GM12878 (cell line): ENCODE measurements around the gene LSM6. TPM values are rescaled to one million over a fixed set of nuclear protein-coding genes. Genes with fewer than 3 reads are reported as not detected.

Experiments used
- BRCA1 ChIP-seq: IDR thresholded peaks from 2 replicates; pipeline ENCODE4 v1.6.1; 2011; ENCODE audit warnings: low read depth, low read length, improper control_type of control experiment
- CBX3 ChIP-seq: fragments of 200-600 bp; sonication (generic); IDR thresholded peaks from 2 replicates; pipeline ENCODE4 v1.6.1; 2016; ENCODE audit warnings: low read depth, borderline replicate concordance
- CBX5 ChIP-seq: sonication (generic); IDR thresholded peaks from 2 replicates; pipeline ENCODE4 v1.6.1; 2016; ENCODE audit warnings: low read depth, moderate library complexity, mild to moderate bottlenecking, inconsistent platforms
- IRF5 ChIP-seq: fragments of 450-650 bp; IDR thresholded peaks from 2 replicates; pipeline ENCODE4 v1.6.1; 2017; ENCODE audit warnings: borderline replicate concordance
- KLF5 ChIP-seq: fragments of 450-650 bp; IDR thresholded peaks from 2 replicates; pipeline ENCODE4 v1.6.1; 2014; ENCODE audit warnings: mild to moderate bottlenecking; ENCODE audit not compliant: partially characterized antibody
- MEF2B ChIP-seq: fragments of 450-650 bp; IDR thresholded peaks from 2 replicates; pipeline ENCODE4 v1.6.1; 2018; ENCODE audit warnings: mild to moderate bottlenecking, moderate library complexity; ENCODE audit not compliant: partially characterized antibody, poor library complexity, severe bottlenecking
- PKNOX1 ChIP-seq: fragments of 450-650 bp; IDR thresholded peaks from 2 replicates; pipeline ENCODE4 v1.6.1; 2016; ENCODE audit warnings: mild to moderate bottlenecking
- SMAD1 ChIP-seq: fragments of 450-650 bp; IDR thresholded peaks from 2 replicates; pipeline ENCODE4 v1.6.1; 2018; ENCODE audit warnings: mild to moderate bottlenecking, low read depth; ENCODE audit not compliant: partially characterized antibody
- USF1 ChIP-seq: IDR thresholded peaks from 2 replicates; pipeline ENCODE4 v1.6.1; 2011; ENCODE audit warnings: borderline replicate concordance, low read depth, mild to moderate bottlenecking, moderate library complexity, mixed read lengths, low read length; ENCODE audit not compliant: insufficient read depth; ENCODE audit errors: extremely low read length
- polyA plus RNA-seq, 11 experiments: library from polyadenylated mRNA; depleted of rRNA in 4 of 11; unstranded in 6 of 11; stranded (reverse) in 5 of 11; fragments of >200 nt; fragmentation: Nextera tagmentation in 4 of 11; fragmentation: Illumina TruSeq in 1 of 11; extraction: Ambion mirVana in 4 of 11; extraction: Trizol in 1 of 11; gene quantifications; 1 replicate in 1 of 11; 2 replicates in 10 of 11; pipeline versions ENCODE4 v1.2.1 to v1.2.3, GENCODE V29; 2011 to 2016; ENCODE audit warnings: inconsistent platforms in 2 of 11, missing spikeins in 2 of 11, low read depth in 1 of 11
- total RNA-seq, 4 experiments: library from RNA; depleted of rRNA in 3 of 4; stranded (reverse); fragments of >200 nt in 3 of 4; fragmentation: Illumina TruSeq in 1 of 4; extraction: Trizol in 1 of 4; gene quantifications; 2 replicates each; pipeline versions ENCODE4 v1.2.1 to v1.2.3, GENCODE V29; 2013 to 2021
- TF ChIP-seq, protein P1 (sequence below): IDR thresholded peaks from 2 replicates; pipeline ENCODE4 v1.6.1; 2012; ENCODE audit warnings: mild to moderate bottlenecking, low read depth, low read length
- TF ChIP-seq, protein P2 (sequence below): fragments of 450-650 bp; IDR thresholded peaks from 2 replicates; pipeline ENCODE4 v1.6.1; 2017; ENCODE audit warnings: mild to moderate bottlenecking, moderate library complexity
- TF ChIP-seq, protein P3 (sequence below): fragments of 450-650 bp; IDR thresholded peaks from 2 replicates; pipeline ENCODE4 v1.6.1; 2016; ENCODE audit warnings: mild to moderate bottlenecking, moderate library complexity, borderline replicate concordance

Gene LSM6
- total and polyA plus RNA-seq, 10 of the 15 experiments (the other 5 are each of a cell fraction or from before 2014, with no cell fraction given) = 68.0 to 282 (median 229) TPM

DNA sequence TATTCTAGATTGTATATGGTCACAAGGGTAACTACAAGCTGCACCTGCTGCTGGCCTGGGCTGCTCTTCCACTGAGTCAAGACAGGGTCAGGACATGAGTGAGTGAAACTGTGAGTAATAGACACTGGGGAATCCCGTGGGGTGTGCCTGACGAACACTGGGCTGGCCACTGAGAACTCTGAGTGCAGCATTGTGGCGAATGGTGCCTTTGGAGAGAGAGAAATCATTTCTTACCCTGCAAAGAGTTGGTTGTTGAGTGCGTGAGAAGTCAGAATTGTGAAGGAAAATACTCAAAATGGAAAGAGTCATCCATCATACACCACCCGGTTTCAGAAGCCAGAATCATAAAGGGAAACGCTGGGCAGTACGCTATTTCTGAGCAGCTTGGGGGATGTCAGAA, 43.1 kb upstream of the LSM6 start (continued):
- TF ChIP-seq PKNOX1 = no peak; the same call in 1 of the 2 replicates
- TF ChIP-seq CBX3 = no peak
- no peak for TF ChIP-seq USF1
- peak; percentile 73 for TF ChIP-seq CBX5
- peak; percentile 22 for TF ChIP-seq MEF2B
- TF ChIP-seq SMAD1 = no peak
- TF ChIP-seq, protein P1, sequence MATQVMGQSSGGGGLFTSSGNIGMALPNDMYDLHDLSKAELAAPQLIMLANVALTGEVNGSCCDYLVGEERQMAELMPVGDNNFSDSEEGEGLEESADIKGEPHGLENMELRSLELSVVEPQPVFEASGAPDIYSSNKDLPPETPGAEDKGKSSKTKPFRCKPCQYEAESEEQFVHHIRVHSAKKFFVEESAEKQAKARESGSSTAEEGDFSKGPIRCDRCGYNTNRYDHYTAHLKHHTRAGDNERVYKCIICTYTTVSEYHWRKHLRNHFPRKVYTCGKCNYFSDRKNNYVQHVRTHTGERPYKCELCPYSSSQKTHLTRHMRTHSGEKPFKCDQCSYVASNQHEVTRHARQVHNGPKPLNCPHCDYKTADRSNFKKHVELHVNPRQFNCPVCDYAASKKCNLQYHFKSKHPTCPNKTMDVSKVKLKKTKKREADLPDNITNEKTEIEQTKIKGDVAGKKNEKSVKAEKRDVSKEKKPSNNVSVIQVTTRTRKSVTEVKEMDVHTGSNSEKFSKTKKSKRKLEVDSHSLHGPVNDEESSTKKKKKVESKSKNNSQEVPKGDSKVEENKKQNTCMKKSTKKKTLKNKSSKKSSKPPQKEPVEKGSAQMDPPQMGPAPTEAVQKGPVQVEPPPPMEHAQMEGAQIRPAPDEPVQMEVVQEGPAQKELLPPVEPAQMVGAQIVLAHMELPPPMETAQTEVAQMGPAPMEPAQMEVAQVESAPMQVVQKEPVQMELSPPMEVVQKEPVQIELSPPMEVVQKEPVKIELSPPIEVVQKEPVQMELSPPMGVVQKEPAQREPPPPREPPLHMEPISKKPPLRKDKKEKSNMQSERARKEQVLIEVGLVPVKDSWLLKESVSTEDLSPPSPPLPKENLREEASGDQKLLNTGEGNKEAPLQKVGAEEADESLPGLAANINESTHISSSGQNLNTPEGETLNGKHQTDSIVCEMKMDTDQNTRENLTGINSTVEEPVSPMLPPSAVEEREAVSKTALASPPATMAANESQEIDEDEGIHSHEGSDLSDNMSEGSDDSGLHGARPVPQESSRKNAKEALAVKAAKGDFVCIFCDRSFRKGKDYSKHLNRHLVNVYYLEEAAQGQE = no peak
- TF ChIP-seq, protein P2, sequence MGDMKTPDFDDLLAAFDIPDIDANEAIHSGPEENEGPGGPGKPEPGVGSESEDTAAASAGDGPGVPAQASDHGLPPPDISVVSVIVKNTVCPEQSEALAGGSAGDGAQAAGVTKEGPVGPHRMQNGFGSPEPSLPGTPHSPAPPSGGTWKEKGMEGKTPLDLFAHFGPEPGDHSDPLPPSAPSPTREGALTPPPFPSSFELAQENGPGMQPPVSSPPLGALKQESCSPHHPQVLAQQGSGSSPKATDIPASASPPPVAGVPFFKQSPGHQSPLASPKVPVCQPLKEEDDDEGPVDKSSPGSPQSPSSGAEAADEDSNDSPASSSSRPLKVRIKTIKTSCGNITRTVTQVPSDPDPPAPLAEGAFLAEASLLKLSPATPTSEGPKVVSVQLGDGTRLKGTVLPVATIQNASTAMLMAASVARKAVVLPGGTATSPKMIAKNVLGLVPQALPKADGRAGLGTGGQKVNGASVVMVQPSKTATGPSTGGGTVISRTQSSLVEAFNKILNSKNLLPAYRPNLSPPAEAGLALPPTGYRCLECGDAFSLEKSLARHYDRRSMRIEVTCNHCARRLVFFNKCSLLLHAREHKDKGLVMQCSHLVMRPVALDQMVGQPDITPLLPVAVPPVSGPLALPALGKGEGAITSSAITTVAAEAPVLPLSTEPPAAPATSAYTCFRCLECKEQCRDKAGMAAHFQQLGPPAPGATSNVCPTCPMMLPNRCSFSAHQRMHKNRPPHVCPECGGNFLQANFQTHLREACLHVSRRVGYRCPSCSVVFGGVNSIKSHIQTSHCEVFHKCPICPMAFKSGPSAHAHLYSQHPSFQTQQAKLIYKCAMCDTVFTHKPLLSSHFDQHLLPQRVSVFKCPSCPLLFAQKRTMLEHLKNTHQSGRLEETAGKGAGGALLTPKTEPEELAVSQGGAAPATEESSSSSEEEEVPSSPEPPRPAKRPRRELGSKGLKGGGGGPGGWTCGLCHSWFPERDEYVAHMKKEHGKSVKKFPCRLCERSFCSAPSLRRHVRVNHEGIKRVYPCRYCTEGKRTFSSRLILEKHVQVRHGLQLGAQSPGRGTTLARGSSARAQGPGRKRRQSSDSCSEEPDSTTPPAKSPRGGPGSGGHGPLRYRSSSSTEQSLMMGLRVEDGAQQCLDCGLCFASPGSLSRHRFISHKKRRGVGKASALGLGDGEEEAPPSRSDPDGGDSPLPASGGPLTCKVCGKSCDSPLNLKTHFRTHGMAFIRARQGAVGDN = no peak
- no peak for TF ChIP-seq BRCA1
- no peak for TF ChIP-seq IRF5
- TF ChIP-seq, protein P3, sequence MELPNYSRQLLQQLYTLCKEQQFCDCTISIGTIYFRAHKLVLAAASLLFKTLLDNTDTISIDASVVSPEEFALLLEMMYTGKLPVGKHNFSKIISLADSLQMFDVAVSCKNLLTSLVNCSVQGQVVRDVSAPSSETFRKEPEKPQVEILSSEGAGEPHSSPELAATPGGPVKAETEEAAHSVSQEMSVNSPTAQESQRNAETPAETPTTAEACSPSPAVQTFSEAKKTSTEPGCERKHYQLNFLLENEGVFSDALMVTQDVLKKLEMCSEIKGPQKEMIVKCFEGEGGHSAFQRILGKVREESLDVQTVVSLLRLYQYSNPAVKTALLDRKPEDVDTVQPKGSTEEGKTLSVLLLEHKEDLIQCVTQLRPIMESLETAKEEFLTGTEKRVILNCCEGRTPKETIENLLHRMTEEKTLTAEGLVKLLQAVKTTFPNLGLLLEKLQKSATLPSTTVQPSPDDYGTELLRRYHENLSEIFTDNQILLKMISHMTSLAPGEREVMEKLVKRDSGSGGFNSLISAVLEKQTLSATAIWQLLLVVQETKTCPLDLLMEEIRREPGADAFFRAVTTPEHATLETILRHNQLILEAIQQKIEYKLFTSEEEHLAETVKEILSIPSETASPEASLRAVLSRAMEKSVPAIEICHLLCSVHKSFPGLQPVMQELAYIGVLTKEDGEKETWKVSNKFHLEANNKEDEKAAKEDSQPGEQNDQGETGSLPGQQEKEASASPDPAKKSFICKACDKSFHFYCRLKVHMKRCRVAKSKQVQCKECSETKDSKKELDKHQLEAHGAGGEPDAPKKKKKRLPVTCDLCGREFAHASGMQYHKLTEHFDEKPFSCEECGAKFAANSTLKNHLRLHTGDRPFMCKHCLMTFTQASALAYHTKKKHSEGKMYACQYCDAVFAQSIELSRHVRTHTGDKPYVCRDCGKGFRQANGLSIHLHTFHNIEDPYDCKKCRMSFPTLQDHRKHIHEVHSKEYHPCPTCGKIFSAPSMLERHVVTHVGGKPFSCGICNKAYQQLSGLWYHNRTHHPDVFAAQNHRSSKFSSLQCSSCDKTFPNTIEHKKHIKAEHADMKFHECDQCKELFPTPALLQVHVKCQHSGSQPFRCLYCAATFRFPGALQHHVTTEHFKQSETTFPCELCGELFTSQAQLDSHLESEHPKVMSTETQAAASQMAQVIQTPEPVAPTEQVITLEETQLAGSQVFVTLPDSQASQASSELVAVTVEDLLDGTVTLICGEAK = no peak
- no peak for TF ChIP-seq KLF5
